ENCODE measurements around the gene GNG7.
A peak's percentile ranks its signal among the peaks of the same experiment; 100 is the strongest.

GNG7 gene

GRCh38 chr19:2726904-2727639 is 24.6 kb upstream of the GNG7 start:
- DNase-seq, result no peak

DNA sequence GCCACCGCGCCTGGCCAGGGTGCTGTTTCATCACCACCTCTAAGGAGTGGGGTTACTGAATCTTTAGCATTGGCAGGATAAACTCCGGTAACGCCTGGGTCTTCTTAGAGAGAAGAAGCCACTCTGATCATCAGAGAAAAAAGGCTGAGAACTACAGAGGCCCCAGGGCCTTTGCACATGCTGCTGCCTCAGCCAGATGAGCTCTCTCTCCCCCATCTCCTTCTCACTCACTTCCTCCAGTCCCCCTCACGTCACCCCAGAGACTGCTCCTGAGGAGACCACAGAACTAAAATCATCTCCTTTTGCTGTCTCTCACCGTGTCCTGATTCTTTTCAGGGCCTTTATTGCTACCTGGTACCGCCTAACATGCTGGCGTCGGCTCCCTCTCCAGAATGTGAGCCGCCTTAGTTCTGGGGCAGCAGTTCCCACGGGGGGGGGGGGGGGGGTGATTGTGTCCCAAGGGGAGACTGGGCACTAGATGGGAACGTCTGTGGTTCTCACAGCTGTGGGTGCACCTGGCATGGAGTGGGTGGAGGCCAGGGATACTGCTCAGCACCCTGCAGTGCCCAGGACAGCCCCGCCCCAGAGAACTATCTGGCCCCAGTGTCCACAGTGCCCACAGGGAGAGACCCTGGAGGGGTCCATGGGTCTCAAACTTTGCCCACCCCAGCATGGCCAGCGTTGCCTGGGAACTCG is 23.8 kb upstream of the GNG7 start:
- no peak for DNase-seq

GRCh38 chr19:2724148-2724557 is 21.7 kb upstream of the GNG7 start:
- DNase-seq, result no peak

DNA sequence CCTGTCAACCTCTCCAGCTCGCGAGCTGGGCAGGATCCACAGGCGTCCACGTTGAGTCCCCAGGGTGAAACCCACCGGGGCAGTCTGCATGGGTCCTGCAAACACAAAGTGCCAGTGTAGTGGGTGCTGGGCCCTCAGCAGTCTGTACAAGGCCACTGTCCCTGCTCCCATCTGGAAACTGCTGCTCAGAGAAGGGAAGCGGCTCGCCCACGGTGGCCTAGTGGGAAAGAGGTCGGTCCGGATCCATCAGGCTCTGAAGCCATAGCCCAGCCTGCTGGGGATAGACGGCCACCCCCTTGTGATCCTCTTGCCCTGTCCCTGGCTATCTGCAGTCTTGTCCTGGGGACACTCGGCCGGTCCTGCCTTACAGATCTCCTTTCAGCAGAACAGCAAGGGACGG is 21.3 kb upstream of the GNG7 start:
- DNase-seq, result no peak

DNA sequence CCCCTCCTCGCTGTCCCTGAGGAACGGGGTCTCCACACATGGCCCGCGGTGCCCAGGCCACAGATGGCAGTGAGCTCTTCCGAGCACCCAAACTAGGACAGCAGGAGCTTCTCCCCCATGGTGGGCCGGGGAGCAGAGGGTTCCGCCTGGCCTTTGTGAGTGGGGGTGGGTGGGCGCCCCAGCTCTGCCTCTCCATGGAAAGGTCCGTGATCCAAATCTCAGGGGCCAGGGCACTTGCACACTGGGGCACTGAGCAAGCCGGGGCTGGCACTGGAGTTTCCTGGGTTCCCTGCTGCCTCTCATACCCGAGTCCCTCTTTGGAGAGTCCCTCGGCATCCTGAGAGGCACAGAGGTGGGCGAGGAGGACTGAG is 20.8 kb upstream of the GNG7 start:
- no peak for DNase-seq

- peak in 30 of 56 donors; percentile 12 to 72 (median 42) for DNase-seq
Measured at GRCh38 chr19:2722541-2723344, 20.2 kb upstream of the GNG7 start.

GRCh38 chr19:2721570-2722540 is 19.4 kb upstream of the GNG7 start:
- peak in 1 of 56 donors; percentile 31 for DNase-seq

DNA sequence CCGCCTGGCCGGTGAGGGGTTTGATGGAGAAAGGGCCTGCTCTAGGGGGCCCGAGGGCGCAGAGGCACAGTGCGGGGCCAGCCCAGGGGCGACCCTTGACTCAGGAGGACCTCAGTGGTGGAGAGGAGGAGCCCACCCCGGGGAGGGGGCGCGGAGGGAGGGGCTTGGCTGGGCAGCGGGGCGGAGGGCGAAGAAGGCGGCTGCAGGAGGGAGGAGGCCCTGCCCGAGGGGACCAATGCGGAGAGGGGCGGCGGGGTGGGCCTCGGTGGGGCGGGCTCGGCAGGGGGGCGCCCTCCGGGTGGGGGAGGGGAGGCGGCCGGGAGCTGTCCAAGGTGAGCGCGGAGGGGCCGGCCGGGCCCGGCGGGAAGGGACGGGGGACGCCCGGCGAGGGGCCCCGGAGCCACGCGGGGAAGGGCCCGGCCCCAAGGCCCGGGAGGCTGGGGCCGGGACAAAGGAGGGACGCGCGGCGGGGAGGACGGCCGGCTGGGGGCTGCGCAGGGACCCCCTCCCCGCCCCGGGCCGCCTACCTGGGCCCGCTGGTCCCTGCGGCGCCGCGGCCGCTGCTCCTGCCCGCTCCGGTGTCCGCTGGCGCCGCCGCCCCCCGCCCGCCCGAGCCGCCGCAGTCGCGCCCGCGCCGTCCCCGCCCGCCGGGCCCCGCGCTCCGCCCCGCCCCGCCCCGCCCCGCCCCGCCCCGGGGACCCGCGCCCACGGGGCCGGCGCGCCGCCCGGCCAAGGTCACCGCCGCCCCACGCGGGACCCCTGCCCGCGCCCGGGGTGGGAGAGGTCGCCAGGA is 18.5 kb upstream of the GNG7 start, which contains the start of gene DIRAS1:
Gene DIRAS1, minus strand, starts transcription at position 596 of the 793 bp plus-strand sequence. CDS start 3,566 bp downstream, outside the sequence.
- no peak for DNase-seq

- peak in 33 of 56 donors; percentile 10 to 69 (median 40) for DNase-seq
Measured at GRCh38 chr19:2719920-2720776, 17.7 kb upstream of the GNG7 start.

- DNase-seq, result no peak
Measured at GRCh38 chr19:2719232-2719735, 16.8 kb upstream of the GNG7 start.

- no peak for DNase-seq
Measured at GRCh38 chr19:2717638-2718541, 15.4 kb upstream of the GNG7 start.

DNA sequence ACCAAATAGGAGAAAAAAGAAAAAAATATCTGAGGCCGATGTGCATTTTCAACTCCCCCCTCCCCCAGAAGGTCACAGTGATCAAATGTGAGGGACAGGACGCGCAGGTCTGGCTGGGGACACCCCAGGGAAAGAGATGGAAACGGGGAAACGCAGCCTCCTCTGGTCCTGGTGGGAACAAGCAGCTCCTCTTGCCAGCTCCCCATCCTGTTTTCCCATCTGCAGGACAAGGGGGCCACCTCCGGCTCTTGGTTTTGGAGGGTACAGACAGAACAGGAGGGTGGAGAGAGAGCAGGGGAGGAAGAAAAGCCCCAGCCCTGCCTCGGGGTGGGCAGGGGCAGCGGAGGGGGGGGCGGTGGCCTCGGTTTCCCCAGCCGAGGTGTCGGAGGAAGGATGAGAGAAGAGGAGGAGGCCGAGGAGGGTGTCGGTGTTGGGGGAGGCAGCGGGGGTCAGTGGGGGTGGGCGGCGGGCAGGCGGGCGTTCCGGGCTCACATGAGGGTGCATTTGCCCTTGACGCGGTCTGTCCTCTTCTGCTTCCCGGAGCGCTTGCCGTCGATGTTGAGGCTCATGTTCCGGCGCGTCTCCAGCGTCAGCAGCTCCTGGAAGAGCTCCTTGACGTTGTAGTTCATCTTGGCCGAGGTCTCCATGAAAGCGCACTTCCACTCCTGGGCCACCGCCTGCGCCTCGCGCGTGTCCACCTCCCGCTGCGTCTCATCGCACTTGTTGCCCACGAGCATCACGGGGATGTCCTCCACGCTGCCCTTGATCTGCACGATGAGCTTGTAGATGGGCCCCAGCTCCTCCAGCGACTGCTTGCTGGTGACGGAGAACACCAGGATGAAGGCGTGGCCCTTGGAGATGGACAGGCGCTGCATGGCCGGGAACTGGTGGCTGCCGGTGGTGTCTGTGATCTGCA is 14.5 kb upstream of the GNG7 start:
- DNase-seq, result no peak

GRCh38 chr19:2716275-2716650 is 13.8 kb upstream of the GNG7 start:
- DNase-seq, result no peak

GRCh38 chr19:2715470-2716274 is 13.2 kb upstream of the GNG7 start:
- DNase-seq, result no peak

GRCh38 chr19:2714531-2715269 is 12.2 kb upstream of the GNG7 start:
- DNase-seq, result no peak

All from amygdala (tissue), 56 donors.